Measurements from ENCODE around the gene SRGAP1. TPM values are rescaled to one million over a fixed set of nuclear protein-coding genes. Genes with fewer than 3 reads are reported as not detected.

The SRGAP1 gene
- total and polyA plus RNA-seq, 2 of the 13 experiments (the other 11 are each of a cell fraction or from before 2014, with no cell fraction given) = 1.6 to 3.4 TPM

GRCh38 chr12:63846238-63846967, 1.9 kb downstream of the SRGAP1 start:
- Histone ChIP-seq H2AFZ (ENCODE audit: low read length) (no peak overlapping the region), H3K27me3 (ENCODE audit: control insufficient read depth in 1 of 2, insufficient read depth in 2 of 2, low read length in 2 of 2) (no peaks in the 10 kb centered on the region; a peak in 1 of 5 replicates), H3K9me3 (ENCODE audit: low read length) (no peaks in the 10 kb centered on the region), H3K9ac (ENCODE audit: insufficient read depth, low read depth, low read length) (peak overlapping the region; percentile 23; the same call in 1 of the 2 replicates), H3K4me1 (ENCODE audit: insufficient read depth, low read length) (peaks cover 38% of the 10 kb centered on the region), H4K20me1 (ENCODE audit: insufficient read depth, low read length) (no peaks in the 10 kb centered on the region), H3K4me3 (replicated peaks in 1 of 3; ENCODE audit: insufficient read depth in 1 of 3, low read depth in 2 of 3, low read length in 3 of 3) (peak overlapping the region; percentile 79 to 98 (median 91); a peak in 4 of 6 replicates), H3K27ac (ENCODE audit: extremely low read length, insufficient read depth, low read length) (peak overlapping the region; percentile 14), H3K36me3 (replicated peaks in 1 of 2; ENCODE audit: control insufficient read depth in 1 of 2, insufficient read depth in 2 of 2, low read length in 2 of 2) (no peaks in the 10 kb centered on the region), H3K4me2 (ENCODE audit: low read depth, low read length) (peak overlapping the region; percentile 86), H3K79me2 (ENCODE audit: insufficient read depth, low read length) (peaks cover 13% of the 10 kb centered on the region)
- CTCF ChIA-PET (ENCODE audit: low intra/inter-chr PET ratio, low total read pairs) = no interaction called here
- FAIRE-seq (no peak), DNase-seq (ENCODE audit: low spot score) (no peak), ATAC-seq (no peak)
- in situ Hi-C loops (cut with HindIII; ENCODE audit: extremely low pct_ligation_motif_present, low pct_unique_long_range_greater_than_20kb) (no loop called here), intact Hi-C loops (cut with micrococcal nuclease; ENCODE audit: unreplicated experiment) (loop anchor here (5.0 to 10.0 kb wide), 3 partner anchors 41 to 168 kb away; no protein-coding TSS in a partner anchor)
- no TSS peak for BruUV-seq (replicated peaks)
- WGBS (ENCODE audit: low lambda C conversion rate) = 58% methylated on average over 6 of the region's 6 CpGs
- TF ChIP-seq ZBTB42 (CRISPR knock-in tag; IDR thresholded peaks at IDR 0.05) (no peak), ZNF878 (CRISPR knock-in tag; IDR thresholded peaks at IDR 0.05) (0 out of 2 replicates have a peak, but pooled peaks have one; percentile 61), ZBTB33 (CRISPR knock-in tag; IDR thresholded peaks at IDR 0.05) (0 out of 2 replicates have a peak, but pooled peaks have one; percentile 26), FOXO4 (CRISPR knock-in tag; conservative IDR thresholded peaks at IDR 0.05) (0 out of 2 replicates have a peak, but pooled peaks have one; percentile 19)
- POLR2A ChIA-PET = no interaction called here
